Subcutaneous adipose tissue (tissue), 4 donors: ENCODE measurements around the gene STXBP1. TPM values are rescaled to one million over a fixed set of nuclear protein-coding genes. Genes with fewer than 3 reads are reported as not detected.

Experiments
- CTCF ChIP-seq: fragments of 450-650 bp; IDR thresholded peaks from one replicate; pipeline ENCODE4 v1.5.1; 2016; ENCODE audit warnings: low read depth, mild to moderate bottlenecking, control low read depth, antibody characterized with exemption, moderate library complexity
- total RNA-seq, 4 donors: library from RNA; depleted of rRNA; stranded (reverse); fragments of >200 nt; gene quantifications; one replicate each; pipeline ENCODE4 v1.1.0, GENCODE V29; 2016

Gene STXBP1
- total RNA-seq, 4 donors from 2014 or later, result 23.2 to 116 (median 69.3) TPM

GRCh38 chr9:127738666-127739065 is 126.6 kb downstream of the STXBP1 start:
- no peak for TF ChIP-seq CTCF

GRCh38 chr9:127739614-127740330 is 127.7 kb downstream of the STXBP1 start:
- TF ChIP-seq CTCF, result no peak

- no peak for TF ChIP-seq CTCF
Measured at GRCh38 chr9:127741831-127742434, 129.9 kb downstream of the STXBP1 start.

Other genes starting within 250 kb of the STXBP1 start
- gene SLC2A8, start 215.1 kb upstream of the STXBP1 start, total RNA-seq, result 10 to 100 TPM; 17.1 to 46.9 (median 35.9) TPM
- gene ZNF79, start 187.9 kb upstream of the STXBP1 start, total RNA-seq, result 10 to 100 TPM in 2 of 4 donors, 1 to 10 TPM in 2; 6.0 to 11.9 (median 9.5) TPM
- gene RPL12, start 160.9 kb upstream of the STXBP1 start, total RNA-seq, result 1,000 to 10,000 TPM; 1,869 to 2,956 (median 2,710) TPM
- gene LRSAM1, start 160.8 kb upstream of the STXBP1 start, total RNA-seq, result 10 to 100 TPM; 13.0 to 24.7 (median 19.6) TPM
- gene CFAP157, start 94.7 kb downstream of the STXBP1 start, total RNA-seq, result not detected
- 10 to 100 TPM in 3 of 4 donors, 1 to 10 TPM in 1; 9.9 to 32.8 (median 17.2) TPM for gene PTRH1, start 103.4 kb downstream of the STXBP1 start, total RNA-seq
- under 1 TPM in 1 of 4 donors, not detected in 3; 0.16 TPM for gene TTC16, start 103.8 kb downstream of the STXBP1 start, total RNA-seq
- 10 to 100 TPM in 2 of 4 donors, 1 to 10 TPM in 2; 4.1 to 14.3 (median 8.8) TPM for gene TOR2A, start 123.0 kb downstream of the STXBP1 start, total RNA-seq
- 10 to 100 TPM in 1 of 4 donors, 1 to 10 TPM in 3; 6.8 to 23.0 (median 8.4) TPM for gene SH2D3C, start 166.4 kb downstream of the STXBP1 start, total RNA-seq
- 10 to 100 TPM; 44.0 to 91.4 (median 56.2) TPM for gene CDK9, start 173.8 kb downstream of the STXBP1 start, total RNA-seq
- 100 to 1,000 TPM in 1 of 4 donors, 10 to 100 TPM in 3; 42.0 to 230 (median 75.4) TPM for gene FPGS, start 190.6 kb downstream of the STXBP1 start, total RNA-seq
- gene ENG, start 242.4 kb downstream of the STXBP1 start, total RNA-seq, result 100 to 1,000 TPM in 1 of 4 donors, 10 to 100 TPM in 3; 37.9 to 153 (median 50.8) TPM